Measurements from ENCODE around the gene OR2T12.
"Not testable (repeated sequence)": the region's sequence is repeated elsewhere in the genome, so short reads cannot be mapped to it uniquely, and the experiment has no call there.

Gene OR2T12

GRCh38 chr1:248306103-248306502, 2.9 kb upstream of the OR2T12 start:
- Mint-ChIP-seq H3K4me1 (no peaks in the 10 kb centered on the region), H3K27me3 (ENCODE audit: low read depth) (no peaks in the 10 kb centered on the region), H3K36me3 (ENCODE audit: low read depth) (no peaks in the 10 kb centered on the region), H3K27ac (no peak overlapping the region), H3K4me3 (no peak overlapping the region), H3K9me3 (peaks cover 44% of the 10 kb centered on the region)
- no peak for TF ChIP-seq CTCF (IDR thresholded peaks at IDR 0.05; ENCODE audit: unreplicated experiment in 3 of 3)

DNA sequence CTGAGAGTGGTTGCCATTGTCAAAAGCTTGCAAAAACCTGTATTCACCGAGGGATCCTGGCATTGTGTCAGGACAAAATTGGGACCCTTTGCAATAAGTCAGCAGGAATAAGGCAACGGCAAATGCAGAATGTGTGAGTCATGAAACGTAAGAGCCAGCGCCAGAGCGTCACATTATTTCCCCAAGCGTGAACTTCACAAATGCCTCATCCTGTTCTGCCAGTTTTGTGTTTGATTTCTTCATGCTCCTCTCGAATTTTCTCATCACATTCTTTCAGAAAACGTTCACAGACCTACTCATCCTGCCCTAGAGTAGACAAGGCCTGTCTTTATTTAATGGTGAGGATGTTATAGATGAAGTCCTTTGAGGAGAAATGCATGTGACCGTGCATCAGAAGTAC, 2.4 kb upstream of the OR2T12 start:
- not testable (repeated sequence) for H3K27me3 Mint-ChIP-seq (ENCODE audit: low read depth); H3K27ac Mint-ChIP-seq; H3K4me1 Mint-ChIP-seq

DNA sequence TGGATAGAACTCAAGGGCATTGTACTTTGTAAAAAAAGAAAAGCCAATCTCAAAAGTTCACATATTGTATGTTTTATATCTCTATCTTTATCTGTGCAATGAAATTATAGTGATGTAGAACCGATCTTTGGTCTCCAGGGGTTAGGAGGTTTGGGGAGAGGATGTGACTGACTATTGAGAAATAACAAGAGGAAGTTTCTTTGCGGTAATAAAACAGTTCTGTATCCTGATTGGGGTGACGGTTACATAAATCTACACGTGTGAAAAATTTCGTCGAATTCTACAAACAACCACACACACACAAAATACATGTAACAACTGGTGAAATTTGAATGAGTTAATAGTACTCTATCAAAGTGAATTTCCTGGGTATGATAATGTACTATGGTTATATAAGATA, 14.8 kb downstream of the OR2T12 start:
- no peak for TF ChIP-seq CTCF (IDR thresholded peaks at IDR 0.05; ENCODE audit: unreplicated experiment in 3 of 3)
- Mint-ChIP-seq H3K36me3 (ENCODE audit: low read depth) (no peaks in the 10 kb centered on the region), H3K4me1 (no peaks in the 10 kb centered on the region)

More for the DNA sequence above, 2.4 kb upstream of the OR2T12 start:
- H3K9me3 Mint-ChIP-seq: peaks cover 43% of the 10 kb centered on the region
- not testable (repeated sequence) for H3K36me3 Mint-ChIP-seq (ENCODE audit: low read depth); H3K4me3 Mint-ChIP-seq

DNA sequence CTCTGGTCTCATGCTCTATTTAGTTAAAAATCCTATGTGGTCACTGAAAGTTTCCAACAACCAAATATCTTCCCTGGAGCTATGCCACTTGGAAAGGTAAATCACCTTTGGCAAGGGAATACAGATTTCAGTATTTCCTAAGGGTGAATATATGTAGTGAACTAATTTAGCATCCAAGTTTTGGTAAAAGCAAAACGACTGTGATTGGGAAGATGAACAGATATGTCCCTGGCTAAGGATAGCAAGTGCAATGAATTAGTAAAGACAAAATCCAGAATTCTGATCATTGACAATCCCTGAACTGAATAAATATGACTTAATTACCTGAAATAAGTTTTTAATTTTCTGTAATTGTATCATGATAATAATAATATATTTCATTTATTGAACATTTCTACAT, 25.3 kb downstream of the OR2T12 start, which contains the start of gene OR2T33:
OR2T33 (minus strand) TSS at position 101 of the 400 bp plus-strand sequence. CDS start 4,162 bp downstream, outside the sequence.
- Mint-ChIP-seq H3K9me3 (peaks cover 34% of the 10 kb centered on the region), H3K4me1 (no peaks in the 10 kb centered on the region), H3K36me3 (ENCODE audit: low read depth) (no peaks in the 10 kb centered on the region), H3K27ac (no peak within 1 kb of the TSS), H3K4me3 (no peak within 1 kb of the TSS), H3K27me3 (ENCODE audit: low read depth) (no peaks in the 10 kb centered on the region)
- TF ChIP-seq CTCF (IDR thresholded peaks at IDR 0.05; ENCODE audit: unreplicated experiment in 3 of 3): no peak

More for the DNA sequence above, 14.8 kb downstream of the OR2T12 start:
- Mint-ChIP-seq H3K27me3 (ENCODE audit: low read depth) (no peaks in the 10 kb centered on the region), H3K4me3 (no peak overlapping the region), H3K27ac (no peak overlapping the region), H3K9me3 (peaks cover 29% of the 10 kb centered on the region)

GRCh38 chr1:248273225-248273624, 30.0 kb downstream of the OR2T12 start:
- H3K36me3 Mint-ChIP-seq (ENCODE audit: low read depth); H3K4me1 Mint-ChIP-seq; H3K27me3 Mint-ChIP-seq (ENCODE audit: low read depth); H3K4me3 Mint-ChIP-seq; H3K27ac Mint-ChIP-seq: not testable (repeated sequence)
- H3K9me3 Mint-ChIP-seq: peaks cover 24% of the 10 kb centered on the region

- no peak for TF ChIP-seq CTCF (IDR thresholded peaks at IDR 0.05; ENCODE audit: unreplicated experiment in 3 of 3)
- H3K27ac Mint-ChIP-seq: no peak overlapping the region
- H3K4me3 Mint-ChIP-seq: no peak overlapping the region
- H3K9me3 Mint-ChIP-seq: peaks cover 34% of the 10 kb centered on the region
- H3K27me3 Mint-ChIP-seq (ENCODE audit: low read depth): no peaks in the 10 kb centered on the region
- H3K36me3 Mint-ChIP-seq (ENCODE audit: low read depth): no peaks in the 10 kb centered on the region
- H3K4me1 Mint-ChIP-seq: no peaks in the 10 kb centered on the region
Observed at GRCh38 chr1:248268178-248268577, 35.0 kb downstream of the OR2T12 start.

- peaks cover 33% of the 10 kb centered on the region for H3K9me3 Mint-ChIP-seq
- H3K27ac Mint-ChIP-seq; H3K27me3 Mint-ChIP-seq (ENCODE audit: low read depth); H3K36me3 Mint-ChIP-seq (ENCODE audit: low read depth); H3K4me1 Mint-ChIP-seq; H3K4me3 Mint-ChIP-seq: not testable (repeated sequence)
Observed at GRCh38 chr1:248259309-248259708, 43.9 kb downstream of the OR2T12 start.
